OCI-LY7 (cell line): ENCODE data around the gene HOXB8. TPM values are rescaled to one million over a fixed set of nuclear protein-coding genes. Genes with fewer than 3 reads are reported as not detected.

Source experiments
- BruUV-seq: library from RNA; stranded (reverse); fragments of 400-500 nt; replicated peaks from 2 replicates; lab custom pipeline; 2021; lab: Mats Ljungman, UMichigan
- CTCF ChIA-PET: fragments of 300-600 bp; sonication (Branson Sonifier 250); formaldehyde crosslinking; loops from one replicate; lab custom pipeline; 2022; ENCODE audit warnings: antibody characterized with exemption; ENCODE audit not compliant: unreplicated experiment; lab: Charles Lee
- POLR2A ChIA-PET: fragments of 300-600 bp; sonication (Branson Sonifier 250); formaldehyde crosslinking; loops from one replicate; lab custom pipeline; 2022; ENCODE audit warnings: antibody characterized with exemption; lab: Charles Lee
- DNase-seq: peaks from one replicate; pipeline ENCODE4 v3.0.0-alpha.2; 2015; ENCODE audit warnings: low spot score
- H2AFZ ChIP-seq: fragments of 200-600 bp; sonication (generic), shearing (Covaris generic); 2 replicates; pipeline ENCODE4 v1.6.1; 2014; ENCODE audit warnings: mild to moderate bottlenecking, antibody characterized with exemption, low read length, moderate library complexity
- H3K27ac ChIP-seq: fragments of 200-600 bp; sonication (generic); 2 replicates; pipeline ENCODE4 v1.5.1; 2014; ENCODE audit warnings: mixed run types, low read depth, mild to moderate bottlenecking, moderate library complexity, low read length, inconsistent platforms; ENCODE audit not compliant: poor library complexity, severe bottlenecking
- H3K36me3 ChIP-seq: fragments of 200-600 bp; sonication (generic); 2 replicates; pipeline ENCODE4 v1.6.1; 2014; ENCODE audit warnings: mild to moderate bottlenecking, antibody characterized with exemption, low read length, moderate library complexity, mixed read lengths; ENCODE audit not compliant: insufficient read depth
- H3K4me1 ChIP-seq: fragments of 200-600 bp; sonication (generic); 2 replicates; pipeline ENCODE4 v1.5.1; 2014; ENCODE audit warnings: mild to moderate bottlenecking, low read length; ENCODE audit not compliant: insufficient read depth, poor library complexity, severe bottlenecking
- H3K4me2 ChIP-seq: fragments of 200-600 bp; sonication (generic); 2 replicates; pipeline ENCODE4 v1.6.1; 2014; ENCODE audit warnings: mild to moderate bottlenecking, low read length
- H3K4me3 ChIP-seq: fragments of 200-600 bp; sonication (generic); 2 replicates; pipeline ENCODE4 v1.5.1; 2014; ENCODE audit warnings: mild to moderate bottlenecking, low read depth, low read length; ENCODE audit not compliant: poor library complexity, severe bottlenecking
- H3K79me2 ChIP-seq: fragments of 200-600 bp; sonication (generic); 2 replicates; pipeline ENCODE4 v1.6.1; 2016; ENCODE audit warnings: low read depth, mild to moderate bottlenecking, low read length, moderate library complexity, mixed read lengths; ENCODE audit not compliant: insufficient read depth
- H3K9me2 ChIP-seq: fragments of 200-600 bp; sonication (generic); 2 replicates; pipeline ENCODE4 v1.6.1; 2016; ENCODE audit warnings: mild to moderate bottlenecking, low read length, mixed read lengths; ENCODE audit not compliant: insufficient read depth
- H3K9me3 ChIP-seq: fragments of 200-600 bp; sonication (generic); 2 replicates; pipeline ENCODE4 v1.6.1; 2014; ENCODE audit warnings: mild to moderate bottlenecking, mixed run types, low read length, mixed read lengths
- H4K20me1 ChIP-seq: fragments of 200-600 bp; sonication (generic); 2 replicates; pipeline ENCODE4 v1.6.1; 2014; ENCODE audit warnings: mild to moderate bottlenecking, antibody characterized with exemption, low read length, moderate library complexity, mixed read lengths; ENCODE audit not compliant: insufficient read depth
- CTCF ChIP-seq: fragments of 200-600 bp; sonication (generic); conservative IDR thresholded peaks from 2 replicates; pipeline ENCODE4 v1.5.1; 2014; ENCODE audit warnings: mild to moderate bottlenecking, antibody characterized with exemption, low read length, moderate library complexity, mixed read lengths
- EZH2phosphoT487 ChIP-seq: fragments of 200-600 bp; sonication (generic); IDR thresholded peaks from 2 replicates; pipeline ENCODE4 v1.6.1; 2018; ENCODE audit warnings: low read depth, borderline replicate concordance, mild to moderate bottlenecking, mixed run types, antibody characterized with exemption, low read length, moderate library complexity, mixed read lengths
- intact Hi-C: fragments of 100-400 bp; cut with micrococcal nuclease; formaldehyde crosslinking; loops from one replicate; pipeline ENCODE4 v1.10.0; 2022; ENCODE audit not compliant: unreplicated experiment
- total RNA-seq, 2 experiments: library from RNA; depleted of rRNA in 1 of 2; stranded (reverse); fragments of >200 nt in 1 of 2; shearing (Covaris generic) in 1 of 2; gene quantifications; 2 replicates each; pipeline ENCODE4 v1.2.3, GENCODE V29; 2014 to 2022

HOXB8 gene
- total RNA-seq, 2 experiments from 2014 or later = not detected

GRCh38 chr17:48613862-48614694, 1.0 kb downstream of the HOXB8 start:
- TF ChIP-seq CTCF = no peak
- TF ChIP-seq EZH2phosphoT487 = peak; percentile 77
- Histone ChIP-seq H3K27ac (no peak overlapping the region), H2AFZ (no peak overlapping the region), H3K4me2 (peak overlapping the region; percentile 73; the same call in 1 of the 2 replicates), H3K9me3 (no peaks in the 10 kb centered on the region), H3K9me2 (no peaks in the 10 kb centered on the region), H3K79me2 (no peaks in the 10 kb centered on the region), H3K4me1 (peaks cover 26% of the 10 kb centered on the region), H3K36me3 (no peaks in the 10 kb centered on the region), H4K20me1 (no peaks in the 10 kb centered on the region), H3K4me3 (no peak overlapping the region)
- intact Hi-C loops = no loop called here
- POLR2A ChIA-PET = interaction anchor here (0.7 kb wide), 1 partner anchor 15 kb away, joined by 5 read pairs; no protein-coding TSS in a partner anchor
- BruUV-seq = no TSS peak
- CTCF ChIA-PET = no interaction called here
- no peak for DNase-seq

GRCh38 chr17:48612854-48613691, 2.0 kb downstream of the HOXB8 start:
- BruUV-seq = no TSS peak
- ChIA-PET CTCF (no interaction called here), POLR2A (interaction anchor here (0.5 to 0.7 kb wide), 2 partner anchors 174 to 363 kb away, joined by 3 to 8 read pairs; no protein-coding TSS in a partner anchor)
- no peaks in the 10 kb centered on the region for H3K9me2 ChIP-seq
- peak overlapping the region; percentile 96 for H2AFZ ChIP-seq
- H3K4me3 ChIP-seq = peak overlapping the region; percentile 72
- H3K36me3 ChIP-seq = no peaks in the 10 kb centered on the region
- peak overlapping the region; percentile 73 for H3K4me2 ChIP-seq
- intact Hi-C loops = no loop called here
- no peaks in the 10 kb centered on the region for H3K79me2 ChIP-seq
- H4K20me1 ChIP-seq = no peaks in the 10 kb centered on the region
- H3K4me1 ChIP-seq = peaks cover 31% of the 10 kb centered on the region
- DNase-seq = peak; percentile 57
- TF ChIP-seq EZH2phosphoT487 (no peak), CTCF (peak; percentile 39; the same call in 1 of the 2 replicates)
- H3K27ac ChIP-seq = no peak overlapping the region
- no peaks in the 10 kb centered on the region for H3K9me3 ChIP-seq
